IMR-90 (cell line): ENCODE data around the gene ARHGEF17. TPM values are rescaled to one million over a fixed set of nuclear protein-coding genes. Genes with fewer than 3 reads are reported as not detected.

Source experiments
- ATAC-seq: fragments of 200-7000 bp; cut with Tn5 transposase; 2 replicates; pipeline ENCODE4 v1.9.1; 2020; ENCODE audit warnings: low read depth, mild to moderate bottlenecking, moderate library complexity
- BruUV-seq: library from RNA; stranded (reverse); fragments of 400-500 nt; replicated peaks from 2 replicates; lab custom pipeline; 2021; lab: Mats Ljungman, UMichigan
- CTCF ChIA-PET: fragments of 300-600 bp; formaldehyde crosslinking; extraction: SDS; loops from one replicate; lab custom pipeline; 2021; ENCODE audit warnings: antibody characterized with exemption; lab: Yijun Ruan, JAX
- POLR2A ChIA-PET: fragments of 300-600 bp; sonication (Branson Sonifier 250); formaldehyde crosslinking; loops from one replicate; lab custom pipeline; 2022; ENCODE audit warnings: antibody characterized with exemption; ENCODE audit not compliant: unreplicated experiment; lab: Charles Lee
- DNase-seq: peaks from one replicate; pipeline ENCODE4 v3.0.0; 2013
- H2AFZ ChIP-seq: replicated peaks from 2 replicates; pipeline ENCODE3; 2013; ENCODE audit warnings: low read length, mild to moderate bottlenecking; ENCODE audit not compliant: poor library complexity
- H2AK5ac ChIP-seq: 2 replicates; pipeline ENCODE4 v1.6.1; 2013; ENCODE audit warnings: low read depth, low read length, inconsistent platforms
- H2AK9ac ChIP-seq: replicated peaks from 2 replicates; pipeline ENCODE3; 2013; ENCODE audit warnings: mild to moderate bottlenecking, low read depth, low read length, moderate library complexity; ENCODE audit not compliant: poor library complexity
- H2BK120ac ChIP-seq: 2 replicates; pipeline ENCODE4 v1.6.1; 2013; ENCODE audit warnings: low read depth, low read length, inconsistent platforms
- H2BK15ac ChIP-seq: 3 replicates; pipeline ENCODE4 v1.6.1; 2013; ENCODE audit warnings: low read depth, low read length, inconsistent platforms
- H2BK20ac ChIP-seq: 2 replicates; pipeline ENCODE4 v1.6.1; 2013; ENCODE audit warnings: low read depth, mild to moderate bottlenecking, inconsistent platforms, low read length, moderate library complexity
- H2BK5ac ChIP-seq: 2 replicates; pipeline ENCODE4 v1.6.1; 2013; ENCODE audit warnings: mild to moderate bottlenecking, low read depth, low read length, inconsistent platforms; ENCODE audit not compliant: poor library complexity, severe bottlenecking
- H3K14ac ChIP-seq: replicated peaks from 2 replicates; pipeline ENCODE4 v1.6.1; 2013; ENCODE audit warnings: low read depth, low read length, inconsistent platforms
- H3K18ac ChIP-seq: 2 replicates; pipeline ENCODE4 v1.6.1; 2013; ENCODE audit warnings: low read depth, low read length, control low read depth
- H3K23ac ChIP-seq: 2 replicates; pipeline ENCODE4 v1.6.1; 2013; ENCODE audit warnings: low read depth, low read length, inconsistent platforms
- H3K27ac ChIP-seq: 2 replicates; pipeline ENCODE4 v1.5.1; 2013; ENCODE audit warnings: mild to moderate bottlenecking, control low read depth, low read length; ENCODE audit not compliant: insufficient read depth
- H3K27me3 ChIP-seq: 2 replicates; pipeline ENCODE4 v1.6.1; 2013; ENCODE audit warnings: low read length; ENCODE audit not compliant: control insufficient read depth, insufficient read depth
- H3K36me3 ChIP-seq: 2 replicates; pipeline ENCODE4 v1.6.1; 2013; ENCODE audit warnings: low read length, mixed read lengths; ENCODE audit not compliant: control insufficient read depth, insufficient read depth
- H3K4ac ChIP-seq: 2 replicates; pipeline ENCODE4 v1.6.1; 2013; ENCODE audit warnings: low read depth, low read length, inconsistent platforms
- H3K4me1 ChIP-seq: 2 replicates; pipeline ENCODE4 v1.6.1; 2013; ENCODE audit warnings: low read length, mixed read lengths; ENCODE audit not compliant: control insufficient read depth, insufficient read depth
- H3K4me2 ChIP-seq: 2 replicates; pipeline ENCODE4 v1.6.1; 2013; ENCODE audit warnings: low read depth, mild to moderate bottlenecking, control low read depth, low read length, moderate library complexity
- H3K4me3 ChIP-seq: 2 replicates; pipeline ENCODE4 v1.5.1; 2013; ENCODE audit warnings: low read depth, mild to moderate bottlenecking, control low read depth, low read length, moderate library complexity; ENCODE audit not compliant: insufficient read depth
- H3K56ac ChIP-seq: 2 replicates; pipeline ENCODE4 v1.6.1; 2013; ENCODE audit warnings: low read length, inconsistent platforms; ENCODE audit not compliant: insufficient read depth; ENCODE audit errors: extremely low read depth
- H3K79me1 ChIP-seq, 2 experiments: 2 replicates each; pipeline ENCODE4 v1.6.1; 2013; ENCODE audit warnings: low read length in 2 of 2, inconsistent platforms in 1 of 2, low read depth in 1 of 2
- H3K9ac ChIP-seq: 2 replicates; pipeline ENCODE4 v1.6.1; 2013; ENCODE audit warnings: low read depth, low read length, control low read depth
- H3K9me1 ChIP-seq: 2 replicates; pipeline ENCODE4 v1.6.1; 2013; ENCODE audit warnings: low read length, inconsistent platforms; ENCODE audit not compliant: insufficient read depth
- H3K9me3 ChIP-seq: 2 replicates; pipeline ENCODE4 v1.6.1; 2013; ENCODE audit warnings: low read length; ENCODE audit not compliant: control insufficient read depth, insufficient read depth
- H4K20me1 ChIP-seq: 2 replicates; pipeline ENCODE4 v1.6.1; 2013; ENCODE audit warnings: low read length, inconsistent platforms; ENCODE audit not compliant: insufficient read depth
- H4K5ac ChIP-seq: 2 replicates; pipeline ENCODE4 v1.6.1; 2013; ENCODE audit warnings: mild to moderate bottlenecking, low read depth, low read length, control low read depth
- H4K8ac ChIP-seq, 2 experiments: 2 replicates each; pipeline ENCODE4 v1.6.1; 2013; ENCODE audit warnings: low read depth in 2 of 2, low read length in 2 of 2, control low read depth in 1 of 2, inconsistent platforms in 1 of 2
- H4K91ac ChIP-seq: 2 replicates; pipeline ENCODE4 v1.6.1; 2013; ENCODE audit warnings: low read depth, low read length, inconsistent platforms; ENCODE audit not compliant: insufficient read depth
- BHLHE40 ChIP-seq: fragments of 150-350 bp; IDR thresholded peaks from 2 replicates; pipeline ENCODE4 v1.6.1; 2016; ENCODE audit warnings: mild to moderate bottlenecking, low read depth, low read length
- MAFK ChIP-seq: IDR thresholded peaks from 2 replicates; pipeline ENCODE4 v1.6.1; 2012; ENCODE audit warnings: low read depth, low read length, improper control_type of control experiment
- MAZ ChIP-seq: IDR thresholded peaks from 2 replicates; pipeline ENCODE4 v1.6.1; 2012; ENCODE audit warnings: low read depth, mild to moderate bottlenecking, low read length, improper control_type of control experiment, moderate library complexity, borderline replicate concordance
- POLR2A ChIP-seq: IDR thresholded peaks from 2 replicates; pipeline ENCODE4 v1.6.1; 2012; ENCODE audit warnings: mild to moderate bottlenecking, low read depth, low read length
- WGBS, 2 experiments: methylation state at CpG; one replicate each; pipeline versions ENCODE4 v1.1.5 to v1.1.7; 2013; ENCODE audit warnings: missing lambda C conversion rate in 2 of 2; ENCODE audit not compliant: insufficient read length in 1 of 2; ENCODE audit errors: extremely low coverage in 2 of 2; 5-methylcytosine and 5-hydroxymethylcytosine counted together
- dilution Hi-C: fragments of 300-500 bp; cut with HindIII; formaldehyde crosslinking; loops from one replicate; pipeline ENCODE4 v1.14.3; 2018; ENCODE audit warnings: low sequenced_read_pairs; ENCODE audit not compliant: unreplicated experiment
- in situ Hi-C: fragments of 300-500 bp; cut with MboI; formaldehyde crosslinking; loops from 3 replicates; pipeline ENCODE4 v1.14.3; 2019; ENCODE audit warnings: low sequenced_read_pairs, inconsistent platforms, mixed read lengths
- intact Hi-C: fragments of 100-400 bp; cut with micrococcal nuclease; formaldehyde crosslinking; loops from 2 replicates; pipeline ENCODE4 v1.10.0; 2022
- polyA plus RNA-seq, 3 experiments: library from polyadenylated mRNA; depleted of rRNA; stranded (reverse); fragments of >200 nt; gene quantifications; 2 replicates each; pipeline ENCODE4 v1.2.3, GENCODE V29; 2012; ENCODE audit warnings: low replicate concordance in 1 of 3
- total RNA-seq: library from RNA; depleted of rRNA; stranded (reverse); fragments of >200 nt; gene quantifications from 2 replicates; pipeline ENCODE4 v1.2.3, GENCODE V29; 2012

Gene ARHGEF17
- total and polyA plus RNA-seq, 2 of the 4 experiments (the other 2 are of a cell fraction), result 21.7 to 97.7 TPM

- no peak for TF ChIP-seq MAFK
These were observed 22.6 kb downstream of the ARHGEF17 start (continued) for GRCh38 chr11:73330569-73331093.

- H4K5ac ChIP-seq, result peak overlapping the region; percentile 50
- H2BK15ac ChIP-seq, result peak overlapping the region; percentile 92; the same call in 1 of the 3 replicates
- in situ Hi-C loops, result no loop called here
- peaks cover 87% of the 10 kb centered on the region for H4K20me1 ChIP-seq
- H4K8ac ChIP-seq, result peak overlapping the region; percentile 27 to 91
- H2AK5ac ChIP-seq, result peak overlapping the region; percentile 88
- 13% methylated on average over 1 of the region's 4 CpGs; no CpG with 5 or more reads in 1 of the 2 experiments for WGBS, 2 experiments
- H3K4me3 ChIP-seq, result no peak overlapping the region
- BruUV-seq, result no TSS peak
- peak overlapping the region; percentile 66; the same call in 1 of the 2 replicates for H2BK20ac ChIP-seq
- H2AFZ ChIP-seq, result peak overlapping the region; percentile 38
- peak overlapping the region; percentile 91 for H2BK120ac ChIP-seq
- H2AK9ac ChIP-seq, result peak overlapping the region; percentile 49
- peaks cover 60% of the 10 kb centered on the region for H3K4me1 ChIP-seq
- H3K79me1 ChIP-seq, result peaks cover 20 to 91% of the 10 kb centered on the region in 2 experiments; a peak in 3 of 4 replicates
- H3K23ac ChIP-seq, result peak overlapping the region; percentile 90; the same call in 1 of the 2 replicates
- intact Hi-C loops, result no loop called here
- H3K27ac ChIP-seq, result peak overlapping the region; percentile 88
- peak overlapping the region; percentile 95 for H3K4ac ChIP-seq
- dilution Hi-C loops, result no loop called here
- peak overlapping the region; percentile 96 for H4K91ac ChIP-seq
- DNase-seq (peak; percentile 36), ATAC-seq (peak; percentile 15)
- H3K36me3 ChIP-seq, result peaks cover 6% of the 10 kb centered on the region
- H3K9me3 ChIP-seq, result no peaks in the 10 kb centered on the region
- peak overlapping the region; percentile 38 for H3K9ac ChIP-seq
- peak overlapping the region; percentile 59 for H3K4me2 ChIP-seq
- POLR2A ChIA-PET, result interaction anchor here (1.9 kb wide), 1 partner anchor 19 kb away, joined by 4 read pairs; no protein-coding TSS in a partner anchor
- H2BK5ac ChIP-seq, result peak overlapping the region; percentile 91
- peak overlapping the region; percentile 83 for H3K18ac ChIP-seq
- CTCF ChIA-PET, result interaction anchor here (1.0 to 1.4 kb wide), 3 partner anchors 10 to 24 kb away, joined by 3 to 5 read pairs (median 3); no protein-coding TSS in a partner anchor
- no peaks in the 10 kb centered on the region for H3K27me3 ChIP-seq
- TF ChIP-seq BHLHE40 (no peak), MAZ (0 out of 2 replicates have a peak, but pooled peaks have one; percentile 16), POLR2A (no peak)
- no peak overlapping the region for H3K56ac ChIP-seq
- H3K9me1 ChIP-seq, result peaks cover 34% of the 10 kb centered on the region
- H3K14ac ChIP-seq, result peak overlapping the region; percentile 97
These were observed 23.3 kb downstream of the ARHGEF17 start for GRCh38 chr11:73331138-73331916.
